NCI-H187 (cell line): ENCODE data around the gene ARL14EPL.

Source experiments
- DNase-seq, 2 experiments: peaks; one replicate each; lab custom pipeline; 2025; lab: John Stamatoyannopoulos, UW

The ARL14EPL gene

DNA sequence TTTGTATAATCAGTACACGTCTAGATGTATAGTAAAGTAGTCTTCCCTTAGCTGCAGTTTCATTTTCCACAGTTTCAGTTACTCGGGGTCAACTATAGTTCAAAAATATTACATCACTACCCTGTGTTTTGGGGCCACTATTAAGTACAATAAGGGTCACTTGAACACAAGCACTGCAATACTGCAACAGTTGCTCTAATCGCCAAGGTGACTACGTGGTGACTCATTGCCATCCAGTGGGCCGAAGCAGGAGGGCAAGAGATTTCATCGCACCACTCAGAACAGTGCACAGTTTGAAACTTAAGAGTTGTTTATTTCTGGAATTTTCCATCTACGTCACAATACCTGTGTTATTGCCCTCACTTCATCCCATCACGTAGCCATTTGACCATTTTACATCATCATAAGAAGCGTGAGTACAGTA, at the start of gene ARL14EPL:
Gene ARL14EPL, plus strand, starts transcription at position 379 of the 424 bp plus-strand sequence. CDS start 18,994 bp downstream, outside the sequence.
- DNase-seq, result no peak

DNA sequence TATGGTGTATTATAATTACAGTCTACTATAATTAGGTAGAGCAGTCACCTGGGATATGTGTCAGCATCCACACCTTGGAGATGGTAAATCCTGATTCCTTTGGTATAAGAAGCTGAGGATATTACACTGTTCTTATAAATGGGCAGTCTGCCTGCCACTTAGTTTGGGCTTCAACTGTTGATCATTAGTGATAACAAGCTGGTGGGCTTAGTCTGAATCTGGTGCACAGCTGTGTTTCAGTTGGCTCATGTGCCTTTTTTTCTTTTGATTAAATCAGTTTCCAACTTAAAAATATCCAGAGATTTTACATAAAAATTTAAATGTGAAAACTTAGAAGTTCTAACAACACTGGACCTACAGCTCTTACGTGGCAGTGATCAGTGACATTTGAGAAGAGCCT, 48.8 kb upstream of the ARL14EPL start:
- no peak for DNase-seq

DNA sequence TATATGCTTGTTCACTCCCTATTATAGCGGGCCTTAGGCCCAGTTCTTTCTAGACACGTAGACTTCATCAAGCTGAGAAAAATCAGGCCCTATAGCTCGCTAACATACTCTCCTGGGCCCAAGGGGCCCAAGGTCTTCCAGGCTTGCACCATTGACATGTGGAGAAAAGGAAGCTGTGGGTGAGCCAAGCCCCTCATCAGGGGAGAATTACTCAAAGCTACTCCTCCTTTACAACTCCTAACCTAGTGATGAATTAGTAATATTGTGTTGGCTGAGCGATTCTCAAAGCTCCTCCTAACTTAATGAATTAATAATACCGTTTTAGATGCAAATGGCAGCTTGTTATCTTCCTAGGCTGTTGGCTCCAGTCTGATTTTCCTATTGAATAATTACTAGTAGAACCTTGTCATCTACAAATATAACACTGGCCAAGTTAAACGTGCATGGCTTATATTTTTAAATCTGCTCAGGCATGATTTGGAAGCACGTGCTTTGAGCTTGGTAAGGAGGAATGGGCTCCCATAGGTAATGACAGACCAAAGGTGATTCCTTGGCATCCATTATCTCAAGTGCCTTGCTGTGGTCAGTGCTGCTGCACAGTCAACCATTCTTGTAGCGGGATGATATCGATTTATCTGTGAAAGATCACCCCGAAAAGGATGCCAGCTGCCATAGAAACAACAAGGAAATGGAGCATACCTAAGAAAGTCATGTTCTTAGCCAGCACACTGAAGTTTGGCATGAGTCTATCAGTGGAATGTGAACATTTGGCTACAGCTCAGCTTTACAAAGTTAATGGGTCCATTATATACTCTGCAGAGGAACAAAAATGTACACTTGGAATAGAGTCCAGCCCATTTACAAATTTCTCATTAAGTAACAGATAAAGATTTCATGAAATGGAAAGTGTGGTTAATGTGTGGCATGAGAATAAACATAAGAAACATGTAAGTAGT, 46.2 kb upstream of the ARL14EPL start:
- no peak for DNase-seq

DNA sequence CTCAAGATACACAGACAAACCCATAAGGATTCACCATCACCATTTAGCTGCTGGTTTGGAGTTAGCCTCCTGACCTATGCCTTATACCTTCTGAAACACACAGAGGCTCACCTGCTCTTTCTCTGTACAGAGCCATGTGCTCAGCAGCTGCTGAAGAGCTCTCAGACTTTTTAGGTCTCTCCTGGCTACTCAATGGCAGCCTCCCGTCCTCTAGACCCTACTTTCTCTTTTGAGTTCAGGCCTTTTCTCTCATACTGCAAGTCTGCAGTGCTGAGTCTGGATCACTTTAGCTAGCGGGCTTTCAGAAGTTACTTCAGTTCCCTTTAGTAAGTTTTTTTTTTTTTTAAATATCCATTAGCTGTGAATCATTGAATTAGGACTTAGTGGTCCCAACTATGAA, 44.3 kb upstream of the ARL14EPL start:
- no peak for DNase-seq

DNA sequence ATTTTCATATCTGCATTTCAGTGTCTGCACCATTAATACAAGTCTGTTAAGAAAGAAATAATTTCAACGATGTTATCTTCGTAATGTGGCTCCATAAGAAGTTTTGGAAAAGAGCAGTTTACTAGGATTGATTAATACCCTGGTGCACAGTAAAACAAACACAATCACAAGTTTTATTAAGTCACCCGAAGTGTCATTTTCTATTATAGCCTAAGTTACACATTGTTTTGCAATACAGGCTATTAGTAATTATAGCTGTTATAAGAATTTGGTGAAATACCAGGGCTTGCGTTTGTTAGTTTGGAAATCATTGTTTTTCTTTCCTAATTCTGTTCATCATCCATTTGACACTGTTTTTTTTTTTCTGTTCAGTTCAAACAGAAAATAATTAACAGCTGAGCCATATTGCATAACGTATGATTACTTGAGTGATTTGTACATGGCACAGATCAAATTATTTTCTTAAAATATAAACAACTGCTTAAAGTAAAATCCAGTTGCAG, 39.4 kb upstream of the ARL14EPL start:
- no peak for DNase-seq

DNA sequence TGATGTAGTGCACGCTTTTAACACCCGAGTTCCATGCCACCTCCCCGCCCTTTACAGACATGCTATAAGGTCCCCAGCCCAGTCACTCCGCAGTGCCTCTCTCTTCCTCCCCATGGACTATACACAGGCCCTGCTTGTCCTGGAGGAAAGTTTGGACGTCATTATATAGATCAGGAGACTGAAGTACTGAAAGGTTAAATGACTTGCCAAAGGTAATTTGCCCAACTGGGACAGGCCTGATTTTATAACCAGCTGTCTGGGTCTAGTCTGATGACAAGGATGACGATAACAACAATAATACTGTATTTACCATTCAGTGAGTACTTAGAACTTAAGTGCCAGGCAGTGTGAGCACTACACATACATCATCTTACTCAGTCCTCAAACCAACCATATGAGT, 36.9 kb upstream of the ARL14EPL start:
- no peak for DNase-seq

DNA sequence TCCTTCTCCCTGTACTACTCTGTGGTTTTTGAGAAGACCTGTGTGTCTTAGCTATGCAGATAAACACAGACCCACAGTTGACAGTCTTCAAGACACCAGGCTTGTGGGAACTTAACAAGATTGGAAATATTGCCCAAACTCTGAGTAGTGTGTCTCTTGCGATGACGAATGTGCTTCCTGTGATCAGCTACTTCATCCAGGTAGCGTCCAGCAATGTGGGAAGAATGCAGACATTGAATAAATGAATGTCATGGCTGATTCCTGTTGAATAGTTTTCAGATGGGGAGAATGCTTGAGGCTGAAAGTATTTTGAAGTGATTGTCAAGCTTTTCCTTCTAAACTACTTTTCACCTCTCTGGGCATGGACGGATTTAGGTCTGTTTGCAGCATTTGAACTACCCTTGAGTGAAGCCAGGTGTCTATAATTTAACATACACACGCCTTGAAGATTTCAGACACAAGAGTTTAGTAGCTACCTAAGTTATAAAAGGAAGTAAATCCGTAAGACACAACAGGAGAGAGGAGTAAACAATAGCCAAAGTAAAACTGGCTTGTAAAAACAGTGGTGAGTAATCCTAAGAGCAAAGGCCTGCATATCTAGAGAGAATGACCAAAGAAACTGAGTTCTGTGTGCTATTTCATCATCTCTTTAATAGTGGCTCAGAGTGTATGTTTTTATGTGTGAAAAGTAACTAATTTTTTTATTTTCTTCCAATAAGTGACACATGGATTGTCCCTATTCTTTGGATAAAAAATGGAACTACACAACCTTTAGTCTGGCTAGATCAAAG, 30.0 kb upstream of the ARL14EPL start:
- no peak for DNase-seq

DNA sequence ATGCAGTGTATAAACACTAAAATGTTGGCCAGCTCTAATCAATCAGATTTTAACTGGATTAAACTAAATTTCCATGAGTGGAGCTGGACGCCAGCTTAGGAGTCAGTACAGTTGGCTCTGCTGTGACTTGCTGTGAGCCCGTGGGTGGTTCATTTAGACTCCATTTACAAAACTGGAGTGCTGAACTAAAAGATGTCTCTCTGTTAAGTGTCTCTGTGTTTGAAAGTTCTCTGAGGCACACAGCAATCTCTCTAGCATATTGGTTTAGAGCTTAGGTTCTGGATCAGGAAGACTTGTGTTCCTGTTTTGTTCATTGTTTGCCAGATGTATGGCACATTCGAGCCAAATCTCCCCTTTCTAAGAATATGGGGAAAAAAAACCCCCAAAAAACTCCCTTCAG, 28.0 kb upstream of the ARL14EPL start:
- no peak for DNase-seq

DNA sequence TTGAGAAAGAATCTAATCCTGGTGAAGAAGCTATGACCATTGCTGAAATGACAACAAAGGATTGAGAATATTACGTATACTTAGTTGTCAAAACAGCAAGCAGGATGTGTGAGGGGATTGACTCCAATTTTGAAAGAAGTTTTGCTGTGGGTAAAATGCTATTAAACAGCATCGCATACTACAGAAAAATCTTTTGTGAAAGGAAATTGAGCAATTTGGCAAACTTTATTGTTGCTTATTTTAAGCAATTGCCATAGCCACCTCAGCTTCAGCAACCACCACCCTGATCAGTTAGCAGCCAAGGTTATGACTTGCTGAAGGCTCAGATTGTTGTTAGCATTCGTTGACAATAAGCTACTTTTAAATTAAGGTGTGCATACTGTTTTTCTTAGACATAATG, 22.5 kb upstream of the ARL14EPL start:
- no peak for DNase-seq

DNA sequence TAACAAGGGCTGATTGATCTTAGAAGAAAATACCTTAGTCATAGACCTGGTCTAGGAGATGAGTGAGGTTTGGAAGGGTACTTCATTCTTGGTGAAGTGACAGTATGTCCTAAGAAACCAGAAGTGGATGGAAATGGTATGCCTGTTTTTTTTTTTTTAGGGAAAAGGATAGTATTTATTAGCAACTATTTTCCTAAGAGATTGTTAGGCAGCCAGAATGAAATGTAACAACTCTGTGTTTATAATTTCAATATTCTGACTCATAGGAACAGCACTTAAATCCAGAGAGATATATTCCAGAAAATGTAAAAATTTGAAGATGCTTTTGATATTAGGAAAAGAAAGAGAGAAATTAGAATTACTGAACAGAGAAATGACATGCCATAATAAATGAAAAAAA, 21.2 kb upstream of the ARL14EPL start:
- DNase-seq, result no peak

DNA sequence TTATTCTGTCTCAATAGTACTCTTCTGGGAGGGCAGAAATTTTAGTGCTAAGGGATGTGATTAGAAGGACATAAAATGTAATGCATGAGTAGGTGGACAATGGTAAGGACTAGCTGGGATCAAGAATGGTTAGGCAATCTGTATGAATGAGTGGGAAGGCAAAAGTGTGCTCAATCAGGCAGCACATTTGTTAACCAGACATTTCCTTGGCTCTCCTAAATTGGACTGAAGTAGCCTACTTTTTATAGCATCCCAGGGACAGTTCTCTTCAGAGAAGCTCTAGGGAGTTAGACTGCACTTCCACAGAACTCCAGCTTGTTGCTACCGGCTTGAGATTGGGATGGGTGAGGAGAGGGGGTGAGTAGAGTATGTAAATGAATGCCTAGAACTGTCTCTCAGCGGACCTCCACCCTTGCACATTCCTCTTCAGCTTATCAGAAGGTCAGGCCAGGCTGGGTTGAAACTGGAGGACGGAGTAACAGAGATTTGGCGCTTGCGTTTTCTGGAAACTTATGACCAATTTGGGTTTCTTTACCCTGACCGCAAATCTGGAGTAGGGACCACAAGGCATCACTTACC, 19.0 kb upstream of the ARL14EPL start:
- no peak for DNase-seq

DNA sequence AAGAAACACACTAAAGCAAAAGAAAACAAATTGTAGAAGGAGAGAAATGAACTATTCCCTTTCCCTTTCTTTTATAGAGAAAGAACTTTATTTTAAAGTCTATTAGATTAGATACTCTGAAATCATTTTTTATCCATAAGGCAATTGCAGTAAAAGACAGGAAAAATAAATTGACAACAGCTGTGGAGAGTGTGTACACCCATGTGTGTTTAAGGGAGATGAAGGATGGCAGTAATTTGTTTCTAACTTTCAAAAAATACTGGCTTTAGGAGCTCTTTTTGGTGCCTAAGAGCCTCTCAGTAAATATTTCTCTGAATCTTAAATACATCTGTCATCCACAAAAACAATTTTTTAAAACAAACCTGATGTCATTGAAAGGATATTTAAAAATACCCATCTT, 18.3 kb upstream of the ARL14EPL start:
- no peak for DNase-seq

DNA sequence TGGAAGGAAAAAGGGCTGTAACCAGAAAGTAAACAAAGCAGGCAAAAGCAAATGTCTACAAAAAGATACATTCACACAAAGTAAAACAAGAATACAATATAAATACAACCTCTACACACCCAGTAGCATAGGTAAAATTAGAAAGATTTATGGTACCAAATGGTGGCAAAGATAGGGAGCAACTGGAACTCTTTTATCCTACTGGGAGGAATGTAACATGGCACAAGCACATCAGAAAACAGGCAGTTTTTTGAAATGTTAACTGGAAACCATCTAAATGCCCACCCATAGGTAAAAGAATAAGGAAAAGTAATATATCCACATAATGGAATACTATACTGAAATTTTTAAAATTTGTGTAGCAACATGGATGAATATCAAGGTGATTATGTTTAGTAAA, 8.7 kb upstream of the ARL14EPL start:
- DNase-seq, result no peak

DNA sequence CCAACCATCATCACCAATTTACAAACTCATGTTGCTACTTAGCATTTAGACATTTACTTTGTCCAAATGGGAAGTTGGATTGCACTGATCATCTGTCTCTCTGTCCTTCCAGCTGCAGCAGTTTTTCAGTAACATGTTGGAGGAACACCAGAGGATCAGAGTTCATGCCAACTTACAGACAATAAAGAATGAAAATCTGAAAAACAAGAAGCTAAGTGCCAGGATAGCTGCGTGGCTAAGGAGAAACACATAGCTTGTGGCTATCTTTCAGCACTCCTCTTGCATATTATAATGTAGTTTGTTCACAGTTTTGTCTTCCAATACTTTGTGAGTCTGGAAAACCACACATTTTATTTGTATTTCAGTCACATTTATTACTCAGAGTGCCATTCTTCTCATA, 6.4 kb upstream of the ARL14EPL start:
- DNase-seq, result no peak

DNA sequence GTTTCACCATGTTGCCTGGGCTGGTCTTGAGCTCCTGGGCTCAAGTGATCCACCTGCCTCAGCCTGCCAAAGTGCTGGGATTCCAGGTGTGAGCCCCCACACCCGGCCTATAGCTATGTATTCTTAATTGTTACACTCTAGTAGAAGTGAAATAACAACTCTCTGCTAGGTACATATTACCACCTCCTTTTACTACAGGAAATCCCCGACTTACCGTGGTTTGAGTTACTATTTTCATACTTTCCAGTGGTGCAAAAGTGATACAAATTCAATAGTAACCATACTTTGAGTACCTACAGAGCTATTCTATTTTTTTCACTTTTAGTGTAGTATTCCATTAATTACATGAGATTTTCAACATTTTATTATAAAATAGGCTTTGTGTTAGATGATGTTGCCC, 719 bp downstream of the ARL14EPL start:
- no peak for DNase-seq

DNA sequence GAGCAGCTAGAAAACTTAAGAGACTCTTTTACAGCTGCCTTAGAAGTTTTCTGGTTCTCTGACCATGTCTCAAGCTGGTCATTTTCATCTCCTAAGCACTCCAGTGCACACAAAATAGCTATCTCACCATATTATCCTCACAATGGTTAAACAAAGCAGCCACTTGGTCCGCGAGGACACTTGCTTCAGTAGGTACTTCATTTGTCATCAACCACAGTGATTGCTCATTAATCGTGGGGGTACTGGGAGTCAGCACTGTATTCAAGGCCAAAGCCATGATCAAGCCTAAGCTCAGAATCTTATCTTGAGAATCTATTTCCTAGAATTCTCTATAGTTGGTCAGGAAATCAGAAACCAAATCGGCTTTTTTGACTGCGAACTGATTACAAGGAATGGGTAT, 2.9 kb downstream of the ARL14EPL start:
- DNase-seq, result no peak

DNA sequence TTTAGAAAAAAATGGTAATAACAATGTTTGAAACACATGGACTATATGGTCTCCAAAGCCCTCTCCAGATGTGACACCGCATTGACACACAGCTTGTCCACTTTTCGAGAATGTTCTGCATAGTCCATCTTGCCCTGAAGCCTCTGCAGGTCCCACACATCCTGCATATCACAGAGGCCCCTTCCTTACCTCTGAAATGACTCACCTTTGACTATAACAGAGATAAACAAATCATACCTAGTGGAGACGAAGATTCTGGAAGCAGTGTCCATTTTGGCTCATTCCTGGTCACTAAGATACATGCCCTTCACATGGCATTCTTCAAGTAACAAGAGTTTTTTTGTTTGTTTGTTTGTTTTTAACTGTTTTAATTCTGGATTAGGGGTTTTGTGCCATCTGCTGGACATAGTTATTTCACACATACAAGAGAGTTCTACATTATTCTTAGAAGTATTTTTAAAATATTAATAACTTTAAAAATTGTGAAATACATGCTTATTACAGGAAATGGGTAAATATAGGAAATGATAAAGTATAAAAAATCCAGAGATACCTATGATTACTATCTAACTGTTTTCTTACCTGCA, 5.1 kb downstream of the ARL14EPL start:
- DNase-seq, result no peak

DNA sequence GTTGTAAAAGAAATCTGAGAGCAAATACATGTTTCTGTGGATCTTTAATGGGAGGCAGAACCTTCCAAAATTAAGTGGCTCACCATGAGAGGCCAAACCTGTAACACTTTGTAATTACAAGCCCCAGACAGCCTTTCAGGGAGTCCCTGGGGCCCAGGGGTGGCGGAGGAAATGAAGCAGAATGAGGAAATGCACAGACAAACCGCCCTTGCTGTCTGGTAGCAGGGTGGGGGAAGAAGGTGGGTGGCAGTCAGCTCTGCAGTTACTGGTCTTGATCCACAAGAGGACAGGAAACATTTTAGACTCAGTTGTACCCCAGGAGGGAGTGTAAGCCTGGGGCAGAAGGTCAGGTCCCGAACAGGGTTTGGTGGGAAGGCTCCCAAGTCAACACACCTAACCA, 6.5 kb downstream of the ARL14EPL start:
- DNase-seq, result no peak

DNA sequence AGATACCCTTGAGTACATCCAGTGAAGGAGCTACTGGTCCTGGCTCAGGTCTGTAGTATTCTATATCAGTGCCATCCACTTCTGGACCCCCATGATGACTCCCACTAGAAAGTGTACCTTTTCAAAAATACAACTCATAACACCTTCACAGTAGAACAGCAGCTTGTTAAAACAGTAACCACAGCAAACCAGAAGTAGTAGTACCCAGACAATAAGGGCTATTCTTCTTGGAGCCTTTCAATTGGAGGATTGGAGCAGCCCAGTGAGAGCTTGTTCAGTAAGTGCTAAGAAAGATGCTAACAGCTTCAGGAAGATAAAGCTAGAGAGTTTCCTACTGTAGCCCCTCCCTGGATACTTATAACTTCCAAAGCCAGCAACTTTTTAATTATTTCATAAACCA, 10.1 kb downstream of the ARL14EPL start:
- DNase-seq, result no peak

DNA sequence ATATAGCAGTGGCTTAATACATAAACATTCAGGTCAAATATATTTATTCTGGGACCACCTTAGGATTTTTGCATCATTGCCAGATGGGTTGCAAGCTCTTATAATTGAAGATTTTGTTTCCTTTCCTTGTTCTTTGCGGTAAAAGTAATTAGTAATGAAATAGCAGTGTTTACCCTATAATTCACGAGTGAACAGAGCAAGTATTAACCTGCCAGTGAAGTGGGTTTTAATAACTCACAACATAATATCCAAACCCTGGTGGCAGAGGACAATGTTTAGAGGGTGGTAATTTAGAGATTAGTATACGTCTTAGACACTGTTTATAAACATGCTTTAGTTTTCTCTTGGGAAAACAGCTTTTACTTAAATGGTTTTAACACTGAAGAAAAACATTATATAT, 11.8 kb downstream of the ARL14EPL start:
- DNase-seq, result no peak

DNA sequence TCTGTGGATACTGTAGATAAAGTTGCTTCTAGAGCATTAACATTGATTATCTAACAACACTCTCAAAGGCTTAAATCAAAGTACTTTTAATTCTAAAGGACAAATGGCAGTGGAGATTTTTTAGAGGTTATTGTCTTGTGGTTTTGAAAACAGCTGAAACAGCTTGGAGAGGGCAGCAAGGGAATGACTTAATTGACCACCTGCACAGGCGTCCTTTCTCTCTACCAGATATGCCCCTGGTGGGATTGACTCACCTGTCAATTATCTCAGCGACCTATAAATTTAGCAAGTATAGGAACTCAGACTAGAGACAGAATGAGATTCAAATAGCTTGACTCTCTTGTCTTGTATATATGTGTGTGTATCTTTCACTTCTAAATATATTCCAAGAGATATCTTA, 13.5 kb downstream of the ARL14EPL start:
- DNase-seq, result no peak

DNA sequence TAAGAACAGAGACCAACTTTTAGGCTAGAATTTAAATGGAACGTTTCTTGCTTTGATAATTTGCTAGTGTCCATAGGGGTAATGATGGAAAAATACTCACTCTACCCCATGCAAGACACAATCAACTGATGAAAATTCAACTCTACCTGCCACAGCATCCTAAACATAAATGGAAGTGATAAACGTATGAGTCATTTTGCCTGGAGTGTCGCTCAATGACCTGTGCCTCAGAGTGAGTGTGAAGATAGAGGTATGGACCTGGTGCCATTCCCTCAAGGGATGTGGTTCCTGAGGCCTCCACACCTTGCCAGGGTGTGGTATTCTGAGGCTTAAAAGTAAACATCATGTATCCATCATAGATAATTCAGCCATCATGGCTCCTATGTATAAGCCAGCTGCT, 14.0 kb downstream of the ARL14EPL start:
- no peak for DNase-seq
